T-helper 22 cell (primary cell): Measurements from ENCODE around the gene RPP25L.
A peak's percentile ranks its signal among the peaks of the same experiment; 100 is the strongest.
"Not testable (repeated sequence)": the region's sequence is repeated elsewhere in the genome, so short reads cannot be mapped to it uniquely, and the experiment has no call there.

Source experiments
- DNase-seq: peaks from one replicate; pipeline ENCODE4 v3.0.0-alpha.2; 2020; ENCODE audit warnings: low read depth

Gene RPP25L, protein sequence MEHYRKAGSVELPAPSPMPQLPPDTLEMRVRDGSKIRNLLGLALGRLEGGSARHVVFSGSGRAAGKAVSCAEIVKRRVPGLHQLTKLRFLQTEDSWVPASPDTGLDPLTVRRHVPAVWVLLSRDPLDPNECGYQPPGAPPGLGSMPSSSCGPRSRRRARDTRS

DNA sequence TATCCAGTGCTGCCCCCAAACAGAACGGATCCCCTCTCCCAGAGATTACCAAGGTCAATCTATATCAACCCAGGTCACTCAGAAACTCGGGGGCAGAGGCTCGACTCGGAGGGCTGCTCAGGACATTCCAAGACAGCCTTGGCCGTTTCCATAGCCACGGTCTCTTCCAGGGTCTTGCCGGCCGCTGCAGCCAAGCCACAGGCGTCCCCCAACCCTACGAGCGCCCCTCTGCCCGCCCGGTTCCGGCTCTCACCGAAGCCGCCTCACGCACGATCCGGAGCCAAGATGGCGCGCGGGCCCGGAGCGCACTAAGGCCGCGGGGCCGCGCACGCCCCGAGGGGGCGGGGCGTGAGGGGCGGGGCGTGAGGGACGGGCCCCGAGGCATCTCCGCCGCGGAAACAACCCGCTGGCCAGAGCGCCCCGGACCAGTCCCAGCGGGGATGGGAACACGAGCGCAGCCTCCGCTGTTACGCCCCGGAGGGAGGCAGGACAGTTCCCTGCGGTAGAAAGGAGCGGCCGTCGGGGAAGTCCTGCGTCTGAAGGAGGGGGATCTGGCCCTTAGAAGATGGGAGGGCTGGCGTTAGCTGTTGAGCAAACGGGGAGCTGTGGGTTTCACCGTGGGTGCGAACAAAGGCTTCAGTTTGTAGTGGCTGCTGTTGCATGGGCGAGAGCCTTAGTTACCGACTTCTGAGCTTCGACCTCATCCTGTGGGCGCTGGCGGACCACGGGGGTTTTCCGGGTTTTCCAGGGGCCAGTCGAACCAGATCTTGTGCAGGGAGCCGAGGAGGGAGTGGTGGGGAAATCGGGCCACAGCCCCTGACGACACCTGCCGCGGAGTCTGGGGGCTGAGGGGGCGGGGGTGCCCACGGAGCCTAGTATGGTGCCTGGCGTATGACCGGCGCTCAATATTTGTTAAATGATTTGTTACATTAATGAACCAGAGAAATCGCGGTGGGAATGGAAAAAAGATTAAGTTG, at the start of gene RPP25L:
Gene RPP25L, minus strand, starts transcription at position 287 of the 977 bp plus-strand sequence. CDS start 801 bp downstream, outside the sequence.
- peak; percentile 70 for DNase-seq

GRCh38 chr9:34659592-34660253, 47.8 kb upstream of the RPP25L start:
- DNase-seq, result no peak

- no peak for DNase-seq
These were observed 46.6 kb upstream of the RPP25L start for GRCh38 chr9:34658461-34658860.

DNA sequence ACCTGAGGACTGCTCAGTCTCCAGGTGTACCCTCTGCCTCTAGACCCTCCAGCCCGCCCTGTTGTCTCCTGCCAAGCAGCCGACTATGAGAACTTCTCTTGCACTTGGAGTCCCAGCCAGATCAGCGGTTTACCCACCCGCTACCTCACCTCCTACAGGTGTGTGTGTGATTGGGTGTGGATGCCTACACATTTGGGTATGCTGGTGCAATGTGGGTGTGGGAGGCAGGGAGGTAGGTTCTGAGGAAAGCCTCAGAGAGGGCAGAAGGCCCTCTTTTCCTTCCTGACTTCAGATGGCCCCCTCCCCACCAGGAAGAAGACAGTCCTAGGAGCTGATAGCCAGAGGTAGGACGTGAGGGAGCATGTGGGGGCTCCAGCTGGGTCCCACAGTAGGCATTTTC, 45.1 kb upstream of the RPP25L start:
- no peak for DNase-seq

- no peak for DNase-seq
These were observed 43.5 kb upstream of the RPP25L start for GRCh38 chr9:34655394-34655793.

DNA sequence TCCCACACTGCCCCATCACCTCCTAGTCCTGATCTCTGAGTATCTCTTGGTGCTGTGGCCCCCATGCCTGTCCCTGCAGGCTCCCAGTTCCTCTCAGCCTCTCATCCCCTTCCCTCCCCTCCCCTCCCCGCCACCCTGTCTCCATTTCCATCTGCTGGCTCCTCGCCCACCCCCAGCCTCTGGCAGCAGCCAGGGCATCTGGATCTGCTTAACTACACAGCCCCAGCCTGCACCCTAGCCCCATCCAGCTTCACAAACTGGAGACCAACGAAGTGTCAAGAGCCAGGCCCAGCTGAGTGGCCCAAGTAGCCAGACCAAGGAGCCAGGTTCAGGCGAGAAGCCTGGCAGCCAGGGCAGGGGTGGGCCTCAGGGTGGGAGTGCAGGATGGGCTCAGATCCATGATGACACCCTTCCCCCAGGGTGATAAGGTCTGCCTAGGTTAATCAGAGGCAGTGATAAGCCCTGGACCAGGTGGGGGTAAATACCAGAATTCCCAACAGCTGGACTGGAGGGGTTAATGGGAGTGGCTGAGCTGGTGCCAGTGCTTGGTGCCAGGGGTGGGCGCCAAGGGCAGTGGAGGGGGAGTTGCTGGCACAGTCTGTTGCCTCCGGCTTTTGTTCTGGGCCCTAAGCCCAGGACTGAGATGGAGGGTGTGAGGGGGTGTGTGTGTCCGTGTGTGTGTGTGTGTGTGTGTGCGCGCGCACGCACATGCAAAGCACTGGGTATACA, 42.6 kb upstream of the RPP25L start:
- no peak for DNase-seq

DNA sequence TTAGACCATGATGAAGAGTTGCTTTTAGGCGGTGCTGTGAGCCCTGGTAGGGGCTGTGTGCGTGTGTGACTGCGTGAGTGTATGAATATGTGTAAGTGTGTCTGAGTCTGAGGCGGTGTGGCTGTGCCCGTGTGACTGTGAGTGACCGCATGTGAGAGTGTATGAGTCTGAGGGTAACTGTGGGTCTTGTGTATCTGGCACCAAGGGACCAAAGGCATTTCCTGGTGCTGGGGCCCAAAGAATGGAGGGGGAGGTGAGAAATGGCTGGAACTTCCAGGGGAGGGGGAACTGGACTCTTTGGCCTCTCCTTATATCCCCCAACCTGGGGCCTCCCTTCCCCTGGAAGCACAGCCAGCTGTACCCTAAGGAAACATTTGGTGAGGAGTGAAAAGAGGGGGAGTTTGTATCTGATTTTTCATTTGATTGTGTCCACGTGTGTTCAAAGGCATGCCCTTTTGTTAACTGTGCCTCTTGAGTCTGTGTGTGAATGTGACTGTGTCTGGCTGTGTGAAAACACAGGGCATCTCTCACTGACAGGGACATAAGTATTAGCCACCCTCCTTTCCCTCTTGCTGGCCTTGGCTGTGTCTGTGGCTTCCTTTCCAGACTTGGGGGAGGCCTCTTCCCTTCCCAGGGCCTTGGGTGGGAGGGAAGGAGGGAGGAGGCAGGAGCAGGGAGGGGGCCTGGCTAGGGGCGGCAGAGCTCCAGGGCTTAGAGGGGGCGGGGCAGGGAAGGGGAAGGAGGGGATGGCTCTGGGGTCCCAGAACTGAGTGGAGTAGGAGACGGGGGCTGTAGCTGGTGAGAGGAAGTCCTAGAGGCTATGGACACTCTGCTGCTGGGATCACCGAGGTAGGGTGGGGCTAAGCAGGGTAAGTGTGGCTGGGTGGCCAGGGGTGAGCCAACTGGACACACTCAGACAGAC, 41.5 kb upstream of the RPP25L start:
- DNase-seq, result no peak

DNA sequence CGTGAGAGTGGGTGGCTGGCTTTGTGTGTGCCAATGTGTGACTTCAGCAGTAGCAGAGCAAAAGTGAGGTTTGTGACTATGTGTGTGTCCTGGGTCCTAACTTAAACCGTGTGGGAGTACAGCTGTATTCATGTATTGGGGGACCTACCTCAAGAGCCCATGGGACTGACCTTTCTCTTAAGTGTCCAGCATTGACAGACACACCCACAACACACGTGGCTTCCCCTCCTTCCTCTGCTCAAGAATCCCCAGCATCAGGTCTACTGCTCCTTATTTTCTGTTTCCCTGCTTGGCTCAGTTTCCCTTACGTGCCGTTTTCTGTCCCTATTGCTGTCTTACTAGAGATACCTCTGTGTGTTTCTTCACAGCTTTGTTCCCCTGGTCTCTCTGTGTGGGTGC, 40.7 kb upstream of the RPP25L start:
- DNase-seq, result no peak

GRCh38 chr9:34651876-34652601, 40.1 kb upstream of the RPP25L start, which contains the start of gene IL11RA:
Gene IL11RA (plus strand): TSS chr9:34652185. CDS start chr9:34655218, 3,033 bp downstream.
- no peak for DNase-seq

DNA sequence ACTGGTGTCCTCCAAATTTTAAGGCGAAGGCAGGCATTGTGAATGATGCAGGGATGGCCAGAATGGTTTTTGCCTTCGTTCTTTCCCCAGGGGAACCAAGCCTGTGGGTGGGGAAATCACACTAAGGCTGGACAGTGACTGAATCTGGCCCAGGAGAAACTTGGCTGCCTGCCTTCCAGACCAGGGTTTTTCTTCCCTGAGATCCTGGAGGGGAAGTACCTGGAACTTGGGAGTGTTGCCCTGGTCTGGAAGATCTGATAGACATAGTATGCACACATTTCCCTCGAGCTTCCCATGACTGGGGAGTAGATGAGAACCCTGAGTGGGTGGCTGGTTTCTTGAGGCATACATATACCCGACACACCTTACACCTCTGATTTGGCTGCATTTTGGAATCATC, 39.4 kb upstream of the RPP25L start:
- DNase-seq, result no peak

DNA sequence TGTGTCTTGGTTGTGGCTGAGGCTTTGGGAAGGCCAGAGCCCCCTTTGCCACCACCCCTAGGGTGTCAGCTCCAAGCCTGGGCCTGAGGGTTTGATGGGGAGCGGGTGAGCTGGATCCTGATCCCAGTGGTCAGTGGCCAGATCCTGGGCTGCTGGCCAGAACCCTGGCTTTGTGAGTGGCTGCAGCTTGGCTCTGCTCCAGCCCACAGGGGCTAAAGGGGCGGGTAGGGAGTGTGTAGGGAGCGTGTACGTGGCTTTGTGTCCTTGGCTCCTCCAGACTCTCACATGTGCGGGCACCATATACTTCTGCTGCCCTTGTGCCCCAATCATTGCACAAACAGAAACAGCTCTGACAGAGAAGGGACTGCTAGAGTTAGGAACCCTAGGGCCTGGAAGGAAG, 38.9 kb upstream of the RPP25L start:
- no peak for DNase-seq

- no peak for DNase-seq
These were observed 36.8 kb upstream of the RPP25L start for GRCh38 chr9:34648673-34649072.

DNA sequence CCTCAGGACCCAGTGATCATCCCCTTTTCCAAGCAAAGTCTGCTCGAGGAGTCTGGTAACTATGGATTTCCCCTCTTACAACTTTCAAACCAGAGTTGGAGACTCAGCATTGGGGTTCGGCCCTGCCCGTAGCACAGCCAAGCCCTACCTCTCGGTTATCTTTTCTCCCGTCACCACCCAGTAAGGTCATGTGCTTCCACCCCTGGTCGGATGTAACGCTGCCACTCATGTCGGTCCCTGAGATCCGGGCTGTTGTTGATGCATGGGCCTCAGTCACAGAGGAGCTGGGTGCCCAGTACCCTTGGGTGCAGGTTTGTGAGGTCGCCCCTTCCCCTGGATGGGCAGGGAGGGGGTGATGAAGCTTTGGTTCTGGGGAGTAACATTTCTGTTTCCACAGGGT, 35.8 kb upstream of the RPP25L start:
- no peak for DNase-seq

DNA sequence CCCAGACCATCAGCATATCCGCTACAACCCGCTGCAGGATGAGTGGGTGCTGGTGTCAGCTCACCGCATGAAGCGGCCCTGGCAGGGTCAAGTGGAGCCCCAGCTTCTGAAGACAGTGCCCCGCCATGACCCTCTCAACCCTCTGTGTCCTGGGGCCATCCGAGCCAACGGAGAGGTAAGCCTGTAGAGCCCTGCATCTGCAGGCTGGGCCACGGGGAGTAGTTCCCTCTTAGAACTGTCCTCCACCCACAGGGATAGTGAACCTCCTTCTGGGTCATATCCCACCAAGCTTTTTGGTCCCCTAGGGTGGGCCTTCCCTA, 35.1 kb upstream of the RPP25L start:
- DNase-seq, result no peak

DNA sequence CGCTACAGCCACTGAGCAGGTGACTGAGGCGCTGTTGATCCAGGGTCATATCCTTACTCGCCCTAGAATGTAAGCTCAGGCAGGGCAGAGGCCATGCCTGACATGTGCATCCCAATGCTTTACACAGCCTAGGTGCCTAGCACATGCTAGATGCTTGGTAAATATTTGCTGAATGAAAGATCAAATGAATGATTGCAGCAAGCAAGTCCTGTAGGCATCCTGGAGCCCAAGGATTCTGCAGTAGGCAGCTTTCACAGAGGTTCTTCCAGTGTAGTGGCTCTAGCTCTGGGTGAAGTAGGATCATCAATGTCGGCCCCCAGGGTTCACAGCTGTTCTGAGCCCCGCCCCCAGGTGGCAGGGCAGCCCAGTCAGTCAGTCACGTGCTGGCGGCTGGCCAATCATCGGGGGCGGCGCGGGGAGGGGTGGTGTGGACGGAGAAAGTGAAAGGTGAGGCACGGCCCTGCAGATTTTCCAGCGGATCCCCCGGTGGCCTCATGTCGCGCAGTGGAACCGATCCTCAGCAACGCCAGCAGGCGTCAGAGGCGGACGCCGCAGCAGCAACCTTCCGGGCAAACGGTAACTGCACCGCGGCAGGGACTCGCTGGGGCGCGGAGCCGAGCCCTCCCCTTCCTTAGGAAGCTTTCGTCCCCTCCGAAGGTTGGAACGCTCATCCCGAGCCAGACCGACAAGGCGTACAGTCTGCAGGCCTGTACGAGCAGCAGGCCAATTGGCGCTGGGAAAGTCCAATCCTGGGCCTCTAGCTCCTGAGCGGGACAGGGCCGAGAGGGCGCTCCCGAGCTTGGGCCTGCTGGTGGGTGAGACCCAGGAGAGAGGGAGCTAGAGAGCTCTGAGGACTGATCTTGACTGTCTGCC, 34.5 kb upstream of the RPP25L start, which contains the start of gene GALT:
Gene GALT, plus strand, starts transcription at position 465 of the 873 bp plus-strand sequence. Its CDS starts 30 bp downstream, at position 495.
- DNase-seq, result peak; percentile 94

GRCh38 chr9:34644766-34645314, 32.9 kb upstream of the RPP25L start:
- no peak for DNase-seq

- DNase-seq, result no peak
These were observed 30.8 kb upstream of the RPP25L start for GRCh38 chr9:34642679-34643078.

GRCh38 chr9:34639322-34639721, 27.4 kb upstream of the RPP25L start:
- DNase-seq, result not testable (repeated sequence)

GRCh38 chr9:34638138-34638445, 26.2 kb upstream of the RPP25L start:
- no peak for DNase-seq
